HUDEP-2 (cell line): ENCODE data around the gene SMARCC1.
A peak's percentile ranks its signal among the peaks of the same experiment; 100 is the strongest.

Experiments used
- DNase-seq, 76 experiments: peaks; one replicate each; lab custom pipeline; 2025; ENCODE audit not compliant: unreplicated experiment in 76 of 76; lab: John Stamatoyannopoulos, UW

The SMARCC1 gene

DNA sequence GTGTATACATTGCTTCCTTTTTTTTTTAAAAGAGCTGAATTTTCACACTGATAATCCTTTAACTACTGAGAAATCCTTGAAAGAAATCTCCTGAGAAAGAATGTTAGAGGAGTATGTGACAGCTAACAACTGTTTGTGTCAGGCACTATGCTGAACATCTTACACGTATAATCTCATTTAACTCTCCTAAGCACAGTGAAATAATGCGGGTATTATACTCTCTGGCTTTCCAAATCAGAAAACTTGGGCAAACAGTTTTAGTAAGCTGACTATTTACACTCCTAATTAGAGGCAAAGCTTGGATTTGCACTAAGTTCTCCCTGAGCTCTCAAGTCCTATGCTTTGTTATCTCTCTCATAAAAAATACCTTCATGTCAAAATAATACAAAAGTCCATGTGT, 69.3 kb downstream of the SMARCC1 start:
- no peak for DNase-seq

DNA sequence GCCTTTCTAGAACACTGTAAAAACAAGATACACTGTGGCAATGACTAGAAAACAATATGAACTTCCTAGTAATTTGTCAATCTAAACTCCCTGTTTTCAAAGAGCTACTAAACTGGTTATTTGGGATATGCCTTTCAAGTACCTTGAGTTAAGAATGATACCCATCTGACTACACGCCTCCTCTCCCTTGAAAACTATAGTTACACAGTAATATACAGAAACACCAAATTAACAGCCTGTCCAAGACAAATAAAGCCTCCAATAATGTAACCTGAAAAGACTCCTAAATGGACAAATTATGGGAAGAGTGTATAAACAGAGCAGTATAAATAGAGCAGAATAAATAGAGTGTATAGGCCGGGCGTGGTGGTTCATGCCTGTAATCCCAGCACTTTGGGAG, 70.1 kb downstream of the SMARCC1 start:
- DNase-seq, result no peak

DNA sequence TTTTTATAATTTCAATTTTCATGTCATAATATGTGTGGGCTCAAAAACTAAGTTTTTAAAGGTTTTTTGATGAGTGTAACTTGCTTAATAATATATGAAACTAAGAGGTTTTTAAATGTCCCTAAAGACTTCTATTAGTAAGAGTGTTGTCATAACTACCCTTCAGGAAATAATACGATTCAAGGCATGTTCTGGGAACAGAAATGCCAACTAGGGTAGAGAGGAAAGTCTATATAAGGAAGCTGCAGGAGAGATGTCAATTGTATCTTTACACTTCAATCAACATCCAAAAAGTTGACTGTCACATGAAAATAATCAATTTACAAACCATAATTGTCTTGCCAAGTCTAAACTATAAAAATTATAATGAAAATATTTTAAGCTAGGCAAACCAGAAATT, 76.3 kb downstream of the SMARCC1 start:
- DNase-seq, result no peak

DNA sequence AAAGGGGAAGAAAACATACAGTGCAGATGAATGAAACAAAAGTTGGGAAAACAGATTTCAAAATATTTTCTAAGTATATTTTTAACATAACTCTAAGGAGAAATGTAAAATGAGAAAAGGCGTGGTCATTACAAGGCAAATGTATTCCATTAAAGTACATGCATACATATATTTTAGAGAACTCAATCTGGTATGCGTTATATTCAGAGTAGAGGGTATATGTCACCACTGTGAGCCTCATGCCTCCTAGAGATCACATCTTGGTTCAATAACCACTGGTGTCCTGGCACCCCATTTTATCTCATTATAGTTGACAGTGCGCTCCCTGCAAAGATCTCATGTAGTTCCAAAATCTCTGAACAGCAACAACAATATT, 77.5 kb downstream of the SMARCC1 start:
- DNase-seq, result no peak

DNA sequence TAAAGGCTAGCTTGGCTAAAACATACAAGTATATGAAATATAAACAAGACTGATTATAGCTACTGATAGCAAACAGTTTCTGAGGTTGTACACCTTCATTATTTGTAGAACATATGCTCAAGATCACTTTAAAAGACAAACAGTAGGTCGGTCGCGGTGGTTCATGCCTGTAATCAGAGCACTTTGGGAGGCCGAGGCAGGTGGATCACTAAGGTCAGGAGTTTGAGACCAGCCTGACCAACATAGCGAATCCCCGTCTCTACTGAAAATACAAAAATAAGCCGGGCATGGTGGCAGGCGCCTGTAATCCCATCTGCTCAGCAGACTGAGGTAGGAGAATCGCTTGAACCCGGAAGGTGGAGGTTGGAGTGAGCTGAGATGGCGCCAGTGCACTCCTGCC, 80.3 kb downstream of the SMARCC1 start:
- no peak for DNase-seq

DNA sequence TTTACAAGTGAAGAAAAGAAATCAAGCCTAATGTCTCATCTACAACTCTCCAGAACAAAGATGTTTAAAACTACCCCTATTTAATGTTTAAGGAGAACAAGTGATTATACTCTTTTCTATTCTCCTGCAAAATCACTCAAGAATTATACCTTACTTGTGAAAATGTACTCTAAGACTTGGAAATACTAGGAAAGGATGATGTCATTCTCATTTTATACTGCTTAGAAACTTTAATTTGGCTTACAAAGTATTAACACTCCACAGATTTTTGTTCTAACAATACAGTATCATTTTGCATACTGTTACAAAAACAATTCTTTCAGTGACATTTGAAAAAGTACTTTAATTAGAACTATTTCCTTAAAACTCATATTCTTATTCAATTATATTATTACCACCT, 89.5 kb downstream of the SMARCC1 start:
- DNase-seq, result no peak

DNA sequence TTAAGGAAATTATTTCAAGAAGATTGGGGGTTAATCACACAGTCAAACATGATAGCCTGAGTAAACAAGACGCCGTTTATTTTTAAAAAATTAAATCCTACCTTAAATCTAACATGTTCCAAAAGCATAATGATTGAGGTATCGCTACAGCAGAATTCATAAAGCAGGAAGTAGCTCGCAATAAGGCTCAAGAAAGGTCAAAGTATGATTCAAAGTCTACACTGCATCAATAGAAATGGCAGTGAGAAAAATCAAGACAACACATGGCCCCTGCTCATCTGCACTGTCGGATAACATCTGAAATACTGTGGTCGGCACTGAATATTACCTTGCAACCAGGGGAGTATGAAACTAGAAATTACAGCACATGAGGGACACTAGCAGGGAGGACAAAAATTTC, 93.2 kb downstream of the SMARCC1 start:
- no peak for DNase-seq

DNA sequence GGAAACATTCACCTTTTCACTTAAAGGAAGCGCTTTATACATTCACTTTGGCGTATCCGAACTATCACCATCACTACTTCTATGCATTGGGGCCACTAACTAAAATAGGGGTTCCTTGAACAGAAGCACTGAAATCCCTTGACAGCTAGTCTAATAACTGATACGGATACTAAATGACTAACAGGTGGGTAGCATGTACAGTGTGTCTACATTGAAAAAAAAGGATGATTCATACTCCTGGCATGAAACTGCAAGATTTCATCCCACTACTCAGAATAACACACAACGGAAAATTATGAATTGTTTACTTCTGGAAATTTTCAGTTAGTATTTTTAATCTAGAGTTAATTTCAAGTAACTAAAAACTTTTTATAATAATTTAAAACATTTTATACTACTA, 96.7 kb downstream of the SMARCC1 start:
- no peak for DNase-seq

DNA sequence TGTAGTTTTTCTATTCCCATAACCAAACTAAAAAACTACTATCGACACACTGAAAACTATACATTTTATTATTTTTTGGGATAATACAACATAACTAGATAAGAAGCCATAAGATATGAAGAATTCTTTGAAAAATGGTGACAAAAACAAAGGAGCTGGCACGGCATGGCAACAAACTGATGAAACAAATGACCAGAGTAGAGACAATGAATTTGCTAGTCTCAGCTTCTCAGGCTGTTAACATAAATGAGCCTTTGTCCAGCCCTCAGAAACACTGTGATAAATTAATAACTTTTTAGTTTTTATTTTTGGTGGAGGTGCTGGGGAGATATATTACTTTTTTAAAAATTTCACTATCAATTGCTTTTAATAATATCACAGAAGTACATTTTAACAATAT, 100.7 kb downstream of the SMARCC1 start:
- no peak for DNase-seq

DNA sequence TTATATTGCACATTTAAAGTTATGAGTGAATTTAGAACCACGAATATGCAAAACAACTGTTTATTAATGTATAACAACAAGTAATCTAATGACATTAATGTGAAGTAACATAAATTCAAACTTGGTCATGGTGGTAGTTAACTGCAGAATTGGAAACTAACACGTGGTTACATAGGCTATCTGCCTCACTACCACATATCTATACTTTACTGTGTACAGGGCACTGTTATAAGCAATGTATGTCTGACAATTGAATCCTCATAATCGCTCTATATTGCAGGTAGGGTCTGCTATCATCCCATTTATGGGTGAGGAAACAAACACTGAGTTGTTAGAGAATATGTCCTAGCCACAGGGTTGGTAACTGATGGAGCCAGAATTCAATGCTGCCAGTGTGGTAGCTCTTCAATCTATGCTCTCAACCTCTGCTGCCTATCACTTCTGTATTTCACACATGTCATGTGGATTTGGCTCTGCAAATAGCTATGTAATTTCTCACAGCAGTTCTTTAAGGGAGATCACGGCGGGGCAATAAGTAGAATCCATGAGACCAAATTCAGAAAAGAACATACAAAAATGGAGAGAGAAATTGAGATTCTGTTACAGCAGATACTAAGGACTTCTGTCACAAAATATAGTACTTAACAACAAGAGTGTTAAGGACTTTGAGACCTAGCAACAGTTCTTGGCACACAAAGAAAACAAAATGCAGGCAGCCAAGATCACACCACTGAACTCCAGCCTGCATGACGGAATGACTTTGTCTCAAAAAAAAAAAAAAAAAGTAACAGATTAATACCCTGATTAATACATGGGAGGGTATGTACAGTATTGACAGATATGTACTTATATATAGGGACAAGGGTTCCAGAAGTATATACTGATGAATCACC, 103.0 kb downstream of the SMARCC1 start:
- no peak for DNase-seq

DNA sequence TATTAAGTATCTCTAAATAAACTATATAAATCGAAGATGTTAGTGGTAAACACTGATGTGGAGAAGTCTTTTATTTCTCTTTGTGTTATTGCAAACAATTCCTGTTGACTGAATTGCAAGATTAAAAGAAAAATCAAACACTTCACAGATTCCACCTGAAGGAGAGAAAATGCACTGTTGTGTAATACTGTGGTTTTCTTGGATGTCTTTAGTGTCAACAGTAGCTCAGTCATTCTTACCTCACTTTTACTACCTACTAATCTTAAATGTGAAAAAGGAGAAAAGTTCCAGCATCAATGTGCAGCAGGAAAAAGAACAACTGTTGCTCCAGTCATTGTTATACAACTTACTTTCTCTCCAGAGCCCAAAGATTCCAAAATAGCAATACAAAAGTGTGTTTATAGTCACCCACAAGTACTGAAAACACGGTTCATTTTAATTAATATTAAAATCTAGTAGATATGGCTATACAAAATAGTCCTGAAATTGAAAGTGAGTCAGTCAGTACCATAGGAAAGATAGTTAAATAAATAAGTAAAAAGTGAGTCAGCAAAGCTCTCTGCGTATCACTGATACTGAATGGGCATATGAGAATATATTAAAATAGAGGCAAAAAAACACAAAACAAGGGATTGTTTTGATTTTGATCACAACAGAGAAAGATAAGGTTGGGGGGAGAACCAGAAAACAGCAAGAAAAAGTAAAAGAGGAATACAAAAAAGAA, 112.5 kb downstream of the SMARCC1 start:
- no peak for DNase-seq

DNA sequence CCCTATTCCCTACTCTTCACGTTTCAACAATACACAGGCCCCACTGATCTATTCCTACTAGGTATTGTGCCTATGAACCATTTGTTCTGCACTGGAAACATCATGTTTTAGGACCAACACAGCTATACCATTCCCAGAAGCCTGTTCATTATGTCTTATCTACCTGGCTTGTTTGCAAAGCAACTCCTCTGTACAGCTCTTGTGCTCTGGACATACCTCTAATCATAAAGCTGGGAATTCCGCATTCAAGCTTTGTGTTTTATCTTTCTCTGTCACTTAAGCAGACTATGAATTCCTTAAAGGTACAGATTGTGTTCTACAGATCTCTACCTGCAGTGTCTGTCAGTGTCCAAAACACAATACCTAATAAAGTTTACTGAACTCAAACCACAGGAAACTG, 115.6 kb downstream of the SMARCC1 start:
- no peak for DNase-seq

DNA sequence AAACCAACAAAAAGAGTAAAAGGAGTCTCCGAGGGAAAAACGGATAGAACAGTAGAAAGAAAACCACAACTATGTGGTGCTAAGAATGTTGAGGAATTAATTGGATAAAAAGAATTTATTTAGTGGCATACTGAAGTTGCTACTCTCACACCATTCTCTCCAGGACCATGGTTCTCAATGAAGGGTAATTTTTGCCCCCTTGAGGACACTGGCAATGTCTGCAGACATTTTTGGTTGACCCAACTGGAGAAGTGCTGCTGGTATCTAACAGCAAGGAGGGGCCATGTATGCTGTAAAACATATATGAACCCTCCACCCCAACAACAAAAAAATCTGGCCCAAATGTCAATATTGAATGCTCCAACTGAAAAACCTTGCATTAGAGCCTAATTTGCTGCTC, 117.2 kb downstream of the SMARCC1 start:
- DNase-seq, result peak in 18 of 76 experiments; percentile 0 to 30 (median 10)

DNA sequence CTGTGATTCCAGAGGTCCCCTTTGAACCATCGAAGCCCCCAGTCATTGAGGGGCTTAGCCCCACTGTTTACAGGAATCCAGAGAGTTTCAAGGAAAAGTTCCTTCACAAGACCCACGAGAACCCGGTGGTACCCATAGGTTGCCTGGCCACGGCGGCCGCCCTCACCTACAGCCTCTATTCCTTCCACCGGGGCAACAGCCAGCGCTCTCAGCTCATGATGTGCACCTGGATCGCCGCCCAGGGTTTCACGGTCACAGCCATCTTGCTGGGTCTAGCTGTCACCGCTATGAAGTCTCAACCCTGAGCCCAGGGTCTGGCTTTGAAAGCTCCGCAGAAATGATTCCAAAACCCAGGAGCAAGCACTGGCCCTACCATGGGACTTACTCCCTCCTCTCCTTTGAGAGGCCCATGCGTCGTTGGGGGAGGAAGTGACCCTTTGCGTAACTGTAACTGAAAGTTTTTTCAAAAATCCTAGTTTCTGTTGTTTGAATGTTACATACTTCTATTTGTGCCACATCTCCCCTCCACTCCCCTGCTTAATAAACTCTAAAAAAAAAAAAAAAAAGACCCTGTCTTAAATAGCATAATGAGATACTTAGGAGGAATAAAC, 118.0 kb downstream of the SMARCC1 start:
- DNase-seq, result no peak

DNA sequence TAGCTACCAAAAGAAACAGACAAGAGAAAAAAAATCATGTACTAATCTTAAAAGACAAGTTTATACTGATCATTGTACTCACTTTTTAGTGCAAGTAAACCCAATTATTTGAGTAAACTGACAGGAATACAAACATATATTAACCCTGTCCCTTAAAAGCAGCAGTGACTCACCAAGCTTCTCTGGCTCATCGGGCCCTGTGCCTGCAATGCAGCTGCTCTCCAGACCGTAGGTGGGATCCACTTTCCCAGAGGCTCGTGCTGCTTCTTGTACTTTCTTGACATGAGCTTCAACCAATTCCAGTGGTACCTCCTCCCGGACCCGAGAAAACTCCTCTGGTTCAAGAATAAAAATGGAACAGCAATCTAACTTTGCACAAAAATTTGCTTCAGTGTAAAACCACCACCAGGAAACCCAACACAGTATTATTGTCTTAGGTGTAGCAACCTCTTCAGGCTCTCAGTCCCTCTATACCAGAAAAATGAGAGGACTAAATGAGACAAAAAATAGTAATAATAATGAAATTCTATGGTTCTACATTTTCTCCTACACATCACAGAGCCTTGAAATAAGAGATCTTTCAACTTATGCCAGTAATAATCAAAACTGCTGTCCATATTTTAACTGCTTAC, 120.5 kb downstream of the SMARCC1 start:
- DNase-seq, result no peak

DNA sequence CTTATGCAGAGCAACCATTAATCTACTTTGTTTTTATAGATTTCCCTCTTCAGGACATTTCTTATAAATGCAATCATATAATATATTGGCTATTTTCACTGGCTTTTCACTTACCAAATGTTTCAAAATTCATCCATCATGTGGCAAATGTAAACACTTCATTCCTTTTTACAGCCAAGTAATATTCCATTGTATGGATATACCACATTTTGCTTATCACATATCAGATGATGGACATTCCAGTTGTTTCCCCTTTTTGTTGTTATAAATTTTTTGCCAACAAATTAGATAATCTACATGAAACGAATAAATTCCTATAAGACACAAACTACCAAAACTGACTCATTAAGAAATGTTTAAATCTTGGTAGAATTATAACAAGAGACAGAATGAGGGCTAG, 123.2 kb downstream of the SMARCC1 start:
- DNase-seq, result no peak

DNA sequence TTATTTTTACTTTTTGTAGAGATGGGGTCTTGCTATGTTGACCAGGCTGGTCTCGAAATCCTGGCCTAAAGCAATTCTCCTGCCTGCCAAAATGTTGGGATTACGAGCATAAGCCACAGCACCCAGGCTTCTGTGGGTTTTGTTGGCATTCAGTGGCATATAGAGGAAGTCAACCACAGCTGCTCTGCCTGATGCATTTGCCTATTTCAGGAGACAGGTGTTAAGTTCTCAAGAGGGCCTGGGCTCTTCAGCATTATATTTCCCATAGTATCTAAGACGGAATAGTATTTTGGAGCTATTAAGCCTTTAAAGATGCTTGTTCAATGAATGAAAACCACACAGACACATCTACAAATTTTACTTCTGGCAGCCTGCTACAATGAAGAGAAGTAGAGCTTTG, 129.6 kb downstream of the SMARCC1 start:
- DNase-seq, result no peak

DNA sequence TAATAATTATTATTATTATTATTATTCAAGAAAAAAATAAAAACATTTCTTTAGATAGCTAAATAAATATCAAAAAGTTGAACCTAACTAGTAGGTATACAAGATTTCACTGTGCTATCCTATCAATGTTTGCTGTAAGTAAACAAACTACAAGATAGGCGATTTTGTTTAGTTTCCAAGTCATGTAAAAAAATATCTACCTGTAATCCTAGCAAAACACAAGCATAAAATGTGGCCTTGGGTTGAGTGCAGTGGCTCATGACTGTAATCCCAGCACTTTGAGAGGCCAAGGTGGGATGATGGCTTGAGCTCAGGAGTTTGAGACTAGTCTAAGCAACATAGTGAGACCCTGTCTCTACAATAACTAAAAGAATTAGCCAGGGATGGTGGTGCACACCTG, 131.4 kb downstream of the SMARCC1 start:
- DNase-seq, result no peak

DNA sequence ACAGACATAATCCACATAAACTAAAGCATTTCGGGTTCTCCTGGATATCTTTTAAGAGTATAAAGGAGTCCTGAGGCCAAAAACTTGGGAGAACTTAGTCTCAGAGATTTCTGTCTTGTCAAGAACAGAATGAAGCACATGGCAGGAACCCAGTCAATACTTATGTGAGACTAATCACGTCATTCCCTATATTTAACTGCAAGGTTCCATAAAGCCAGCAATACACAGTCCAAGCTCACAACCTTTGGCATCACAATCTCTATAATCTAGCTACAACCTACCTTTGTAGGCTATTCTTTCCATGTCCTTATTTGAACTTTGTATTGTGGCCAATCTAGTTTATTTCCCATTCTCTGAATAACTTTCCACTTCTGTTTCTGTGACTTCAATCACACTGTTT, 134.1 kb downstream of the SMARCC1 start:
- DNase-seq, result no peak

DNA sequence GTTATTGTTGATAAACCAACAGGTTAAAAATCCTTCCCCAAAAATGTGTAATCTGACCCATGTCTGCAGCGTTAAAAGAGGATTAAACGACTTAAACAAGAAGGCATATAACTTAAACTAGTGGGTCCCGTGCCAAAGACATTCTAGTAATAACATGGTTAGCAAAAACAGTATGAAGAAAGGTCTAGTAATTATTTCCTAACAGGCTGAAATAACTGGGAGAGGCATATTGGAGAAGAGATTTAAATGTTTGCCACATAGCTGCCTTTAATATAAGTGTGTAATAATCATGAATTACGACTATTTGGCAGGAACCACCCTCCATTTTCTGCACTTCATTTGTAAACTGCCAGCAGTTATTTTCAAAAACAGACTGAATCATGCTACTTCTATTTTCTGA, 135.3 kb downstream of the SMARCC1 start:
- no peak for DNase-seq

DNA sequence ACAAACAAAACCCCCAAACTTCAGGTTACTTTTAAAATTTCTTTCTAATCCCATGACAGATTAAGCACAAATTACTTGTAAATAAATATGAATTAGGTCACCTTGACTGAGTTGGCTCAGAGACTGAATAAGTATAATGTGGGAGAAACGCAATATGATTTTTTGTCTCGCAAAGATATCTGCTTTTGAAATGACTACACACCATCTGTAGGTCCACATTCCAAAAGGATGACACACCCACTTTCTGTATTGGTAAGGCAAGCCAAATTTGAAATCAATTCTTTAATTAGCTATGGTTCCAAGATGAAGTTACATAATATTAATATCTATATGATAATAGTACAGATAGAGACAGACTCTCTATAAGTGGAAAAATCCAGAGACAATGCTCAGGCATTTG, 136.1 kb downstream of the SMARCC1 start:
- no peak for DNase-seq
